ENCODE measurements around the gene ITPRID2. TPM values are rescaled to one million over a fixed set of nuclear protein-coding genes. Genes with fewer than 3 reads are reported as not detected.

ITPRID2 gene
- total and polyA plus RNA-seq, 4 donors = 59.5 to 167 (median 112) TPM

DNA sequence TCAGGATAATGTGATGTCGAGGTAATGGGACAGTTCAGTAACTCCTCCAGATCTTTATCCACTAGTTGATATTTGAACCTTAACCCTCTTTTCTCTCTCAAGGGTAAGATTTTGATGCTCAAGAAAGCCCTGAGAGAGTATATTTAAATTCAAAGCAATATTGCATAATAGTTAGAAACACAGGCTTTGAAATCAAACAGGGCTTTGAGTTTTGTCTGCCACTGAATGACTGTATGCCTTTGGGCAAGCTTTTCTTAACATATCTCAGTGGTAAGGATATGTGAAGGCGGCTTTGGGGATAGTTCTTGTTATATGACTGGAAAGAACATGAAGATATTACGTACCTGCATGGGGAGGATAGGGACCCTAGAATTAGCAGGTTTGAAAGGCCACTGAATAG is 11.1 kb downstream of the ITPRID2 start:
- H3K4me3 ChIP-seq = no peak overlapping the region
- H3K27me3 ChIP-seq (ENCODE audit: control insufficient read depth in 3 of 3, insufficient read depth in 3 of 3, low read length in 2 of 3) = no peaks in the 10 kb centered on the region
- peaks cover 0 to 9% (median 2%) of the 10 kb centered on the region in 5 donors for H3K4me1 ChIP-seq (ENCODE audit: control insufficient read depth in 5 of 5, insufficient read depth in 5 of 5, low read length in 5 of 5)
- 83 to 93% methylated on average over 3 of the region's 3 CpGs for WGBS, 2 donors
- H3K36me3 ChIP-seq (ENCODE audit: control insufficient read depth in 4 of 4, insufficient read depth in 4 of 4, low read length in 4 of 4) = peaks cover 11 to 42% (median 23%) of the 10 kb centered on the region in 4 donors
- TF ChIP-seq CTCF (IDR thresholded peaks at IDR 0.05; ENCODE audit: control extremely low read depth, extremely low read depth) = no peak
- no peak for DNase-seq
- ATAC-seq (ENCODE audit: insufficient read depth, low FRiP score) = no peak
- H3K27ac ChIP-seq (ENCODE audit: low read depth in 1 of 2, low read length in 1 of 2) = no peak overlapping the region
- H3K9me3 ChIP-seq (ENCODE audit: control insufficient read depth in 4 of 4, insufficient read depth in 3 of 4, low read length in 3 of 4) = no peaks in the 10 kb centered on the region
- H3K9ac ChIP-seq (ENCODE audit: insufficient read depth in 1 of 2, low read length in 2 of 2) = no peak overlapping the region

DNA sequence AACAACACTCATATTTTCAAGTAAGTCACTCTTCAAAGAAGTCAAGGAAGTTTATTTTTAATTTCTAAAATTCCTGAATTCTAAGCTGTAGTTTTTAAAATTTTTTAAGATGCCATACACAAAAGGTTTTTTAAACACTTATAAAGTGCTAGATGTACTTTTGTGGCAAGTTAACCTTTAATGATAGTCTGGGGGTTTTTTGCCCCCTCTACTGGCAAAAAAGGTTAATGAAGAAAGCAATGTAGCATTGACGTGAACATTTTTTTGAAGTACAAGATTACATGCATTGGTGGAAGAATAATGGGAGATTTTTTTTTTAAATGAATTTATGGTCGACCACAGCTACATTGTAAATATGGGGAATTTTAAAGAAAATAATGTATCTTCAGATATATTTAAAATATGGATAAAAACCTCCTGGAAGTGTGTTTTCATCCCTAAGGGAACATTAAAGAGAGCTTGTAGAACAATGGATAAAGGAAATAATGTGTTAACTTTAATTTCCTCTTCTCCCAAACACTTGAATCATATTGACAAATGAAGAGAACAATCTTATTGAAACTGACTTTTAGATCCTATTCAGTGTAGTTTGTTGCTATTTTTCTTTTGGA is 12.6 kb downstream of the ITPRID2 start:
- peaks cover 0 to 12% (median 2%) of the 10 kb centered on the region in 5 donors for H3K4me1 ChIP-seq (ENCODE audit: control insufficient read depth in 5 of 5, insufficient read depth in 5 of 5, low read length in 5 of 5)
- ATAC-seq (ENCODE audit: insufficient read depth, low FRiP score) (no peak), DNase-seq (peak in 2 of 3 donors; percentile 70 to 72)
- H3K36me3 ChIP-seq (ENCODE audit: control insufficient read depth in 4 of 4, insufficient read depth in 4 of 4, low read length in 4 of 4) = peaks cover 12 to 38% (median 22%) of the 10 kb centered on the region in 4 donors
- 10 to 16% methylated on average over 2 of the region's 2 CpGs for WGBS, 2 donors
- H3K27ac ChIP-seq (ENCODE audit: low read depth in 1 of 2, low read length in 1 of 2) = no peak overlapping the region
- peak; percentile 19 for TF ChIP-seq CTCF (IDR thresholded peaks at IDR 0.05; ENCODE audit: control extremely low read depth, extremely low read depth)
- no peak overlapping the region for H3K4me3 ChIP-seq
- no peaks in the 10 kb centered on the region for H3K27me3 ChIP-seq (ENCODE audit: control insufficient read depth in 3 of 3, insufficient read depth in 3 of 3, low read length in 2 of 3)
- no peaks in the 10 kb centered on the region for H3K9me3 ChIP-seq (ENCODE audit: control insufficient read depth in 4 of 4, insufficient read depth in 3 of 4, low read length in 3 of 4)
- no peak overlapping the region for H3K9ac ChIP-seq (ENCODE audit: insufficient read depth in 1 of 2, low read length in 2 of 2)

DNA sequence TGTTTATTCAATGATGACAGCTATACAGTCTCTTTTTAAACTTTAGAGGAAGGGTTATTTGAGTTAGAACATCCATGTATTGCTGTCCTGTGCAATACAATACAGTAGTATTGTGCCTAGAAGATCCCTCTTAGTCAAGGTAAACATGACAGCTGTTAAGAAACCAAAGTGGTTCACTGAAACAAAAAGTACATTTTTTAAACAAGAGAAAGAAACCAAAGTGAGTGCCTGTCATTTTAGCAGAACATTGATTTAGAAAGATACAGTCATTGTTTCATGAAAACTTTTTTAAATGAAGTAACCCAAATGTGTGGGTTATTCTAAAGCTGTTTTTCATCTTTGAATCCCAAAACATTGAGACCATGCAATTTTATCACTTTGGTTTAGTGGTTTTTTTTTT is 15.5 kb downstream of the ITPRID2 start:
- no peak for TF ChIP-seq CTCF (IDR thresholded peaks at IDR 0.05; ENCODE audit: control extremely low read depth, extremely low read depth)
- DNase-seq = no peak
- no peaks in the 10 kb centered on the region for H3K9me3 ChIP-seq (ENCODE audit: control insufficient read depth in 4 of 4, insufficient read depth in 3 of 4, low read length in 3 of 4)
- peaks cover 0 to 8% (median 1%) of the 10 kb centered on the region in 5 donors for H3K4me1 ChIP-seq (ENCODE audit: control insufficient read depth in 5 of 5, insufficient read depth in 5 of 5, low read length in 5 of 5)
- peaks cover 7 to 26% (median 9%) of the 10 kb centered on the region in 4 donors for H3K36me3 ChIP-seq (ENCODE audit: control insufficient read depth in 4 of 4, insufficient read depth in 4 of 4, low read length in 4 of 4)
- ATAC-seq (ENCODE audit: insufficient read depth, low FRiP score) = no peak
- H3K27ac ChIP-seq (ENCODE audit: low read depth in 1 of 2, low read length in 1 of 2) = no peak overlapping the region
- H3K27me3 ChIP-seq (ENCODE audit: control insufficient read depth in 3 of 3, insufficient read depth in 3 of 3, low read length in 2 of 3) = no peaks in the 10 kb centered on the region
- H3K9ac ChIP-seq (ENCODE audit: insufficient read depth in 1 of 2, low read length in 2 of 2) = no peak overlapping the region
- no peak overlapping the region for H3K4me3 ChIP-seq

DNA sequence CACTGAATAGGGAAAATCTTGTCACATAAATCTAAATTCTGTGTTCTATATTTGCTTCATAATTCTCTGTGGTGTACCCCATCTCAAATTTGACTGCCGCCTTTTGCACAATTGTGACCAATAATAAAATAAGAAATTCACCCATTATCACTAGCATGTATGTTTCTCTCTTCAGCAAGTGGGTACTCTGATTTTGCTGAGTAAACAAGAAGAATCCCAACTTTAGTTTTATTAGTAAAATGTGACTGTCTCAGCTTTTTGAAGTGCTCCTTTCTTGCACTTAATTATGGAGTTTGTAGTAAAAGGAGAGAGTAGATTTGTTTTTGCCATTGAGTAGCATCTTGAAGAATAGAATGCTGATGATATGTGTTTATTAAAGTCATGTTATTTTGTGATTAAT is 16.1 kb downstream of the ITPRID2 start:
- TF ChIP-seq CTCF (IDR thresholded peaks at IDR 0.05; ENCODE audit: control extremely low read depth, extremely low read depth) = no peak
- 92 to 100% methylated on average over 1 of the region's 1 CpG for WGBS, 2 donors
- Histone ChIP-seq H3K27me3 (ENCODE audit: control insufficient read depth in 3 of 3, insufficient read depth in 3 of 3, low read length in 2 of 3) (no peaks in the 10 kb centered on the region), H3K9me3 (ENCODE audit: control insufficient read depth in 4 of 4, insufficient read depth in 3 of 4, low read length in 3 of 4) (no peaks in the 10 kb centered on the region), H3K27ac (ENCODE audit: low read depth in 1 of 2, low read length in 1 of 2) (no peak overlapping the region), H3K36me3 (ENCODE audit: control insufficient read depth in 4 of 4, insufficient read depth in 4 of 4, low read length in 4 of 4) (peaks cover 6 to 20% (median 7%) of the 10 kb centered on the region in 4 donors), H3K9ac (ENCODE audit: insufficient read depth in 1 of 2, low read length in 2 of 2) (no peak overlapping the region), H3K4me1 (ENCODE audit: control insufficient read depth in 5 of 5, insufficient read depth in 5 of 5, low read length in 5 of 5) (peaks cover 0 to 6% (median 1%) of the 10 kb centered on the region in 5 donors), H3K4me3 (no peak overlapping the region)
- no peak for ATAC-seq (ENCODE audit: insufficient read depth, low FRiP score)
- no peak for DNase-seq

Data from lung (tissue), 12 donors.